ENCODE measurements around the gene RESF1. TPM values are rescaled to one million over a fixed set of nuclear protein-coding genes. Genes with fewer than 3 reads are reported as not detected.

RESF1 gene
- total RNA-seq, 1 experiment from 2014 or later, result 33.8 TPM

DNA sequence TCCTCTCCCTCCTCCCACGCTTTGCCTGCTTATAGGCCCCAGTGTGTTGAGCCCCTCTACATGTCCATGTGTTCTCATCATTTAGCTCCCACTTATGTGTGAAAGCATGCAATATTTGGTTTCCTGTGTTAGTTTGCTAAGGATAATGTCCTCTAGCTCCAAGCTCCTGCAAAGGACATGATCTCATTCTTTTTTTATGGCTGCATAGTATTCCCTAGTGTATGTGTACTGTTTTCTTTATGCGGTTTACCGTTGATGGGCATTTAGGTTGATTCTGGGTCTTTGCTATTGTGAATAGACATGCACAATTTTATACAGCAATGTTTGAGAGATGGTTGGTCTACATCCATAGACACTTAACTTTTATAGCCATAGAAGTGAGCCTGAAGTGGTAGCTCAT is 5.1 kb downstream of the RESF1 start:
- no peak for TF ChIP-seq EZH2 (IDR thresholded peaks at IDR 0.05; ENCODE audit: low read depth)
- TF ChIP-seq, protein P1, sequence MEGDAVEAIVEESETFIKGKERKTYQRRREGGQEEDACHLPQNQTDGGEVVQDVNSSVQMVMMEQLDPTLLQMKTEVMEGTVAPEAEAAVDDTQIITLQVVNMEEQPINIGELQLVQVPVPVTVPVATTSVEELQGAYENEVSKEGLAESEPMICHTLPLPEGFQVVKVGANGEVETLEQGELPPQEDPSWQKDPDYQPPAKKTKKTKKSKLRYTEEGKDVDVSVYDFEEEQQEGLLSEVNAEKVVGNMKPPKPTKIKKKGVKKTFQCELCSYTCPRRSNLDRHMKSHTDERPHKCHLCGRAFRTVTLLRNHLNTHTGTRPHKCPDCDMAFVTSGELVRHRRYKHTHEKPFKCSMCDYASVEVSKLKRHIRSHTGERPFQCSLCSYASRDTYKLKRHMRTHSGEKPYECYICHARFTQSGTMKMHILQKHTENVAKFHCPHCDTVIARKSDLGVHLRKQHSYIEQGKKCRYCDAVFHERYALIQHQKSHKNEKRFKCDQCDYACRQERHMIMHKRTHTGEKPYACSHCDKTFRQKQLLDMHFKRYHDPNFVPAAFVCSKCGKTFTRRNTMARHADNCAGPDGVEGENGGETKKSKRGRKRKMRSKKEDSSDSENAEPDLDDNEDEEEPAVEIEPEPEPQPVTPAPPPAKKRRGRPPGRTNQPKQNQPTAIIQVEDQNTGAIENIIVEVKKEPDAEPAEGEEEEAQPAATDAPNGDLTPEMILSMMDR (conservative IDR thresholded peaks at IDR 0.05), result no peak
- H3F3A ChIP-seq (ENCODE audit: insufficient read depth, low read depth), result 0 out of 2 replicates have a peak, but pooled peaks cover 6% of the 10 kb centered on the region
- no peaks in the 10 kb centered on the region for H4K20me1 ChIP-seq (ENCODE audit: insufficient read depth)
- no peak overlapping the region for H2AFZ ChIP-seq
- peaks cover 8% of the 10 kb centered on the region for H3K4me1 ChIP-seq (replicated peaks; ENCODE audit: insufficient read depth)
- no peak overlapping the region for H3K4me2 ChIP-seq
- no peaks in the 10 kb centered on the region for H3K9me3 ChIP-seq (ENCODE audit: insufficient read depth, low read depth)
- intact Hi-C loops (cut with micrococcal nuclease; ENCODE audit: unreplicated experiment), result loop anchor here (10.0 kb wide), 1 partner anchor 341 kb away; no protein-coding TSS in a partner anchor
- no peak for DNase-seq
- no peak overlapping the region for H3K27ac ChIP-seq
- no peaks in the 10 kb centered on the region for H3K27me3 ChIP-seq (ENCODE audit: insufficient read depth, low read depth)
- no TSS peak for BruUV-seq (replicated peaks)
- no peak overlapping the region for H3K4me3 ChIP-seq
- ChIA-PET POLR2A (ENCODE audit: unreplicated experiment) (no interaction called here), CTCF (no interaction called here)
- peaks cover 13% of the 10 kb centered on the region; the same call in 1 of the 2 replicates for H3K36me3 ChIP-seq (ENCODE audit: low read depth)
- H3K9me2 ChIP-seq (ENCODE audit: insufficient read depth), result no peaks in the 10 kb centered on the region
- peaks cover 62% of the 10 kb centered on the region for H3K79me2 ChIP-seq (ENCODE audit: low read depth)

DNA sequence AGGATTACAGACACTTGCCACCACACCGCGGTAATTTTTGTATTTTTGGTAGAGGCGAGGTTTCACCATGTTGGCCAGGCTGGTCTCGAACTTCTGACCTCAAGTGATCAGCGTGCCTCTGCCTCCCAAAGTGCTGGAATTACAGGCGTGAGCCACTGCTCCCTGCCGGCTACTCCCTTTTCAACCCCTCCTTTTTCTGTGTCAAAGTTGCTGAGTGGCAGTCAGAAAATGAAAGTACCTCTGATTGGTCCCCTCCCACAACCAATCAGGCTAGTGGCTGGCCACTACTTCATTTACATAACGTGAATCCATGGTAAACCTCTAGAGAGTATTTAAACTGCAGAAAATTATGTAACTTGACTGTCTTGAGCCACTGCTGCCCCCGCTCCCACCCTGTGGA is 5.9 kb downstream of the RESF1 start:
- intact Hi-C loops (cut with micrococcal nuclease; ENCODE audit: unreplicated experiment), result loop anchor here (10.0 kb wide), 1 partner anchor 340 kb away; no protein-coding TSS in a partner anchor
- TF ChIP-seq, protein P1 (conservative IDR thresholded peaks at IDR 0.05), result no peak
- no peak for TF ChIP-seq EZH2 (IDR thresholded peaks at IDR 0.05; ENCODE audit: low read depth)
- Histone ChIP-seq H3K27ac (no peak overlapping the region), H3F3A (ENCODE audit: insufficient read depth, low read depth) (0 out of 2 replicates have a peak, but pooled peaks cover 3% of the 10 kb centered on the region), H3K36me3 (ENCODE audit: low read depth) (peaks cover 21% of the 10 kb centered on the region; the same call in 1 of the 2 replicates), H3K4me1 (replicated peaks; ENCODE audit: insufficient read depth) (peaks cover 8% of the 10 kb centered on the region), H4K20me1 (ENCODE audit: insufficient read depth) (no peaks in the 10 kb centered on the region), H3K79me2 (ENCODE audit: low read depth) (peaks cover 65% of the 10 kb centered on the region), H3K27me3 (ENCODE audit: insufficient read depth, low read depth) (no peaks in the 10 kb centered on the region), H2AFZ (no peak overlapping the region), H3K9me2 (ENCODE audit: insufficient read depth) (no peaks in the 10 kb centered on the region), H3K4me3 (no peak overlapping the region), H3K9me3 (ENCODE audit: insufficient read depth, low read depth) (no peaks in the 10 kb centered on the region; the same call in 1 of the 2 replicates), H3K4me2 (no peak overlapping the region)
- POLR2A ChIA-PET (ENCODE audit: unreplicated experiment), result no interaction called here
- no TSS peak for BruUV-seq (replicated peaks)
- CTCF ChIA-PET, result no interaction called here
- no peak for DNase-seq

DNA sequence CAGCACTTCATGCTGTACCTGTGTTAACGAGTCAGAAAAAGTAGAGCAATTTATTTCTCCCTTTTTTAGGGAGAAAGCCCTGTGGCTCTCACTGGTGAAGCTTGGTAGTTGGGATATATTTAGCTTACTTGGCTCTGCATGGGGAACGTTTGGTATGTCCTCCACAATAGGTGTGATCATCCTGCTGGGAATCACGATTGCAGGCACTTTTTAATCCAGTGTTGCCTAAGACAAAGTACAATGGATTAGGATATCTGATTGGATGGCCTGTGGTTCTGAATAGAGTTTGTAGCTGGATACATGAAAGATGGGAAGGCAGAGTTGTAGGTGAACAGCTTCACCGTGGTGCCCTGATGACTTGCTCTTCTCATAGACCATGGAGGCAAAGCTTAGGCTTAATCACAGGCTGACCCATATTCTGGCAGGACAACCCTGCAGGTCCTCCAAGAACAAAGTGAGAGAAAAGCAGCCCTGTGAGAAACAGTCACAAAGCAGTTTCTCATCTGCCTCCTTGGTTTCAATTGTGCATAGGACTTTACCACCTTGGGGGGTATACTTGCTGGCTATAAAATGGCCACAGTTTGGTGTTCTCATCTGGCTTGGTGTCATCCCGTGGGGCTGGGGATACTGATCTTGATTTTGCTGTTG is 7.5 kb downstream of the RESF1 start:
- Histone ChIP-seq H2AFZ (no peak overlapping the region), H3K27me3 (ENCODE audit: insufficient read depth, low read depth) (no peaks in the 10 kb centered on the region), H3K79me2 (ENCODE audit: low read depth) (peaks cover 49% of the 10 kb centered on the region), H3K4me3 (no peak overlapping the region), H3K36me3 (ENCODE audit: low read depth) (peaks cover 24% of the 10 kb centered on the region; the same call in 1 of the 2 replicates), H3K4me2 (no peak overlapping the region), H3K4me1 (replicated peaks; ENCODE audit: insufficient read depth) (no peaks in the 10 kb centered on the region), H3F3A (ENCODE audit: insufficient read depth, low read depth) (no peaks in the 10 kb centered on the region), H3K27ac (no peak overlapping the region), H3K9me3 (ENCODE audit: insufficient read depth, low read depth) (peaks cover 4% of the 10 kb centered on the region), H4K20me1 (ENCODE audit: insufficient read depth) (no peaks in the 10 kb centered on the region), H3K9me2 (ENCODE audit: insufficient read depth) (no peaks in the 10 kb centered on the region)
- TF ChIP-seq, protein P1 (conservative IDR thresholded peaks at IDR 0.05), result no peak
- BruUV-seq (replicated peaks), result no TSS peak
- intact Hi-C loops (cut with micrococcal nuclease; ENCODE audit: unreplicated experiment), result loop anchor here (10.0 kb wide), 1 partner anchor 338 kb away; no protein-coding TSS in a partner anchor
- DNase-seq, result no peak
- ChIA-PET CTCF (no interaction called here), POLR2A (ENCODE audit: unreplicated experiment) (no interaction called here)
